Measurements from ENCODE around the gene NME3. TPM values are rescaled to one million over a fixed set of nuclear protein-coding genes. Genes with fewer than 3 reads are reported as not detected.

The NME3 gene
- total and polyA plus RNA-seq, 2 of the 13 experiments (the other 11 are each of a cell fraction or from before 2014, with no cell fraction given) = 10.4 to 15.9 TPM

GRCh38 chr16:1772908-1773702 is 1.8 kb upstream of the NME3 start, which contains the start of gene MRPS34 (continued):
- peak; percentile 95; the same call in 1 of the 2 replicates for TF ChIP-seq FOXO4 (CRISPR knock-in tag; conservative IDR thresholded peaks at IDR 0.05)
- no peak for TF ChIP-seq CEBPB (IDR thresholded peaks at IDR 0.05; ENCODE audit: borderline replicate concordance, low read depth, low read length)
- 0 out of 2 replicates have a peak, but pooled peaks have one; percentile 66 for TF ChIP-seq KDM3A (CRISPR knock-in tag; IDR thresholded peaks at IDR 0.05; ENCODE audit: low read depth)
- peak; percentile 92 for TF ChIP-seq SPEN (CRISPR knock-in tag; IDR thresholded peaks at IDR 0.05; ENCODE audit: low read depth)
- TF ChIP-seq SMARCC2 (IDR thresholded peaks at IDR 0.05) = no peak
- no peak for TF ChIP-seq POLR2AphosphoS2 (IDR thresholded peaks at IDR 0.05; ENCODE audit: low read depth, low read length)
- no peak for TF ChIP-seq ZNF10 (CRISPR knock-in tag; IDR thresholded peaks at IDR 0.05; ENCODE audit: borderline replicate concordance, low read depth)
- peak; percentile 97 for TF ChIP-seq GATAD1 (CRISPR knock-in tag; IDR thresholded peaks at IDR 0.05)
- peak; percentile 80 for TF ChIP-seq POGZ (CRISPR knock-in tag; IDR thresholded peaks at IDR 0.05)
- TF ChIP-seq GZF1 (CRISPR knock-in tag; IDR thresholded peaks at IDR 0.05) = no peak
- peak; percentile 49; the same call in 1 of the 2 replicates for TF ChIP-seq IRX3 (CRISPR knock-in tag; IDR thresholded peaks at IDR 0.05; ENCODE audit: borderline replicate concordance, low read depth)
- no peak; the same call in none of the 2 replicates for TF ChIP-seq KDM5B (CRISPR knock-in tag; IDR thresholded peaks at IDR 0.05; ENCODE audit: borderline replicate concordance)
- TF ChIP-seq ZNF326 (CRISPR knock-in tag; IDR thresholded peaks at IDR 0.05; ENCODE audit: borderline replicate concordance) = no peak
- no peak for TF ChIP-seq MIER3 (CRISPR knock-in tag; IDR thresholded peaks at IDR 0.05; ENCODE audit: borderline replicate concordance)
- peak; percentile 76 for TF ChIP-seq HDAC2 (CRISPR knock-in tag; IDR thresholded peaks at IDR 0.05)
- no peak for TF ChIP-seq TEAD2 (CRISPR knock-in tag; IDR thresholded peaks at IDR 0.05)
- TF ChIP-seq CERS6 (CRISPR knock-in tag; IDR thresholded peaks at IDR 0.05) = no peak
- TF ChIP-seq GMEB1 (CRISPR knock-in tag; IDR thresholded peaks at IDR 0.05; ENCODE audit: borderline replicate concordance) = peak; percentile 70; the same call in 1 of the 2 replicates
- TF ChIP-seq ZNF713 (CRISPR knock-in tag; IDR thresholded peaks at IDR 0.05) = 0 out of 2 replicates have a peak, but pooled peaks have one; percentile 62
- TF ChIP-seq POLR2AphosphoS5 (IDR thresholded peaks at IDR 0.05; ENCODE audit: low read depth, low read length) = peak; percentile 78
- TF ChIP-seq ZNF816 (CRISPR knock-in tag; IDR thresholded peaks at IDR 0.05; ENCODE audit: borderline replicate concordance) = 0 out of 2 replicates have a peak, but pooled peaks have one; percentile 14
- peak; percentile 79; the same call in 1 of the 2 replicates for TF ChIP-seq MAZ (IDR thresholded peaks at IDR 0.05; ENCODE audit: borderline replicate concordance, low read depth, low read length)
- peak; percentile 98 for TF ChIP-seq MAZ (CRISPR knock-in tag; IDR thresholded peaks at IDR 0.05; ENCODE audit: low read depth)
- TF ChIP-seq ATF6 (CRISPR knock-in tag; conservative IDR thresholded peaks at IDR 0.05) = 0 out of 2 replicates have a peak, but pooled peaks have one; percentile 63

All from HepG2 (cell line).